HG03064 (cell line): ENCODE data around the gene TMEM164.
A peak's percentile ranks its signal among the peaks of the same experiment; 100 is the strongest.
"Not testable (repeated sequence)": the region's sequence is repeated elsewhere in the genome, so short reads cannot be mapped to it uniquely, and the experiment has no call there.

Experiments used
- ATAC-seq: cut with Tn5 transposase; IDR thresholded peaks from one replicate; pipeline ENCODE4 v1.9.1; 2021; ENCODE audit warnings: low read depth; ENCODE audit not compliant: unreplicated experiment

The TMEM164 gene

GRCh38 chrX:110002300-110003166 lies at the start of gene TMEM164:
Gene TMEM164 (plus strand): TSS chrX:110003114. CDS start chrX:110003775, 661 bp downstream.
- peak; percentile 78 for ATAC-seq

GRCh38 chrX:109954333-109954732 lies 48.6 kb upstream of the TMEM164 start:
- no peak for ATAC-seq

DNA sequence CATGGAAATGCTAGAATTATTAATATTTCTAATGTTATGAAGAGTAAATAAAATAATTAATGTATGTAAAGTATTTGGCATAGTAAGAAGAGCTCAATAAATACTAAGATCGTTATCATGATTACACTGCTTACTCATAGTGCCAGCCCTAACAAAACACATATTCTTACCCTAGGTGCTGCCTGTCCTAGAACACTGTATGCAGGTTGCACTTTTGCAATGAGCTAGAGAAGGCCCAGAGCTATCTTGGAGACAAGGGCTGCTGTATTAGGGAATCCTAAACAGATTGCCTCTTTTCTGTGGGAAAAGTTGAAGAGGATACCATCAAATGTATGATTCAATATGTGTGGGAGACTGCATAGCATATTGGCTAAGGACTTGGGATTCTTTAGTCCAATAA lies 48.0 kb upstream of the TMEM164 start:
- no peak for ATAC-seq

DNA sequence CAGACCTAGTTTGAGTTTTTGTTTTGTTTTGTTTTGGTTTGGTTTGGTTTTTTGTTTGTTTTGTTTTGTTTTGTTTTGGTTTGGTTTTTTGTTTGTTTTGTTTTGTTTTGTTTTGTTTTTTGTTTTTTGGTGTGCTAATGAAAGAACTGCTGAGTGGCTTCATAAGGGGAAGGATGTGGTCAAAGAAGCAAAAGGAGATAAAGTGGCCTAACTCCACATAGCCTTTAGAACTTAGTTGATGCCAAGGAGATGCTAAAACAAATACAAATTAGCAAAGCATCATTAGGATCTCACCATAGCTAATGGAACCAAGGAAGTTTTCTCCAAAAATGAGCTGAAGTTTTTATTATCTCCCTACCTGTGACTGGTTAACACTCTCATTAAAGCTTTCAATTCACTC lies 44.6 kb upstream of the TMEM164 start:
- no peak for ATAC-seq

DNA sequence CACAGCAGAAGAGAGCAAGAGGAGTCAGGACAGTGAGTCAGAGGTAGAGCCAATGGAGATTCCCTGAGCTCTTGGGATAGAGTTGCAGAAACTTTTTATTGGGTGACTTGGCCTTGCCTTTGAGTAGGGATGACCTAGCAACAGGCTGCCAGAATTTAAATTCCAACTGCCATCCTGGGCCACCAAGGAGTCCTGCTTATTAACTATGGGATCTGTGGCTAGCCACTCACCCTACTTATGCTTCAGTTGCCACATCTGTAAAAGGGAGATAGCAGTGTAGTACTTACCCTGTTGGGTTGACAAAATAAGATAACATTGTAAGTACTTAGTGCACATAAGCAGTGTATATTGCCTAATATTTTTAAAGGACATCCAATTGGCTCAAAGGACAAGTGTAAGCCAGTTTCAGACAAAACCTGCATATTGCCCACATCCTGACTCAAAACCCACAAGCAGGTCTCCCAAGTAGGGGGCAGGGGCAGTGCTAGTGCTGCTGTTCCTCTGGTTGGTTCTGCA lies 43.5 kb upstream of the TMEM164 start:
- ATAC-seq: no peak

- ATAC-seq: no peak
Observed at GRCh38 chrX:109964390-109964789, 38.5 kb upstream of the TMEM164 start.

- ATAC-seq: no peak
Observed at GRCh38 chrX:109966246-109966645, 36.7 kb upstream of the TMEM164 start.

DNA sequence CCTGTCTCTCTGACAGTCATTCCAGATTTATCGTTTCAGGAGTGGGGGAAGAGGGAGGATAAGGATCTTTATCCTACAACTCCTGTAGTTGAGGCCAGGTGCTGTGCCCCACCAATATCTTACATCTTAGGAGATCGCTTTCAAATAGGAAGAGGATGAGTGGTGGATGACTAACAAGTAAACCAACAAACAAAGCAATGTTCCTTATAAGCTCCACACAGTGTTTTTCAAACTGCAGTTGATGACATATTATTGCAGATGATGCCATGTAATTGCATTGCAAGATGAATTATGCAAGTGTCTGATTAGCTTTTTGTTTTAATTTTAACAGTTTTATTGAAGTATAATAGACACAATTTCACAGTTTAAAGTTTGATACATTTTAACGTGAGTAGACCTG lies 35.8 kb upstream of the TMEM164 start:
- ATAC-seq: no peak

DNA sequence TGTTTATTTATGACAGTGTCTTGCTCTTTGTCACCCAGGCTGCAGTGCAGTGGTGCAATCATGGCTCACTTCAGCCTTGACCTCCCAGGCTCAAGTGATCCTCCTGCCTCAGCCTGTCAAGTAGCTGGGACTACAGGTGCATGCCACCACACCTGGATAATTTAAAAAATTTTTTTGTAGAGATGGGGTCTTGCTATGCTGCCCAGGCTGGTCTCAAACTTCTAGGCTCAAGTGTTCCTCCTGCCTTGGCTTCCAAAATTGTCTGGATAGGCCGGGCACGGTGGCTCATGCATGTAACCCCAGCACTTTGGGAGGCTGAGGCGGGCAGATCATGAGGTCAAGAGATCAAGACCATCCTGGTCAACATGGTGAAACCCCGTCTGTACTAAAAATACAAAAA lies 32.1 kb upstream of the TMEM164 start:
- ATAC-seq: not testable (repeated sequence)

- no peak for ATAC-seq
Observed at GRCh38 chrX:109974906-109975655, 27.8 kb upstream of the TMEM164 start.

DNA sequence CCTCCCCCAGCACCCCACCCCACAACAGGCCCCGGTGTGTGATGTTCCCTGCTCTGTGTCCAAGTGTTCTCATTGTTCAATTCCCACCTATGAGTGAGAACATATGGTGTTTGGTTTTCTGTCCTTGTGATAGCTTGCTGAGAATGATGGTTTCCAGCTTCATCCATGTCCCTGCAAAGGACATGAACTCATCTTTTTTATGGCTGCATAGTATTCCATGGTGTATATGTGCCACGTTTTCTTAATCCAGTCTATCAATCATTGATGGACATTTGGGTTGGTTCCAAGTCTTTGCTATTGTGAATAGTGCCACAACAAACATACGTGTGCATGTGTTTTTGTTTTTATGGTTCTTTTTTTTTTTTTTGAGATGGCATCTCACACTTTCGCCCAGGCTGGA lies 17.7 kb upstream of the TMEM164 start:
- ATAC-seq: not testable (repeated sequence)

DNA sequence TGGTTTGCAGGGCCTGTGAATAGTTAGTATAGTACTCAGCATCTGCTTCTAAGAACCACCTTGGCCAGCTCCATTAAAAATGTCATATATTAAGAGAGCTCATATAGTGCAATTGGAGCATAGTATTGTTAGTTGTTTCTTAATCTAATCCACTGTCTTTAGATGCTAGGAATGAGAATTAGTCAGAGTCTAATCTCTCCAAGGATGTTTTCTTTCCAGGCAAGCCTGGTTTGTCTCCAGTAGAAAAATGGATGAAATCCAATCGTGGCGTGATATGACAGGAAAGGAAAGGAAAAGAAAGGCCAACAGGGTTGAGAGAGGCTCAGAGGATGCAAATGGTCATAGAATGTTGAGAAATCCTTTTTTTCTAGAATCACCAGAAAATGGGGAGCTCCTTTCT lies 15.0 kb upstream of the TMEM164 start:
- ATAC-seq: no peak

DNA sequence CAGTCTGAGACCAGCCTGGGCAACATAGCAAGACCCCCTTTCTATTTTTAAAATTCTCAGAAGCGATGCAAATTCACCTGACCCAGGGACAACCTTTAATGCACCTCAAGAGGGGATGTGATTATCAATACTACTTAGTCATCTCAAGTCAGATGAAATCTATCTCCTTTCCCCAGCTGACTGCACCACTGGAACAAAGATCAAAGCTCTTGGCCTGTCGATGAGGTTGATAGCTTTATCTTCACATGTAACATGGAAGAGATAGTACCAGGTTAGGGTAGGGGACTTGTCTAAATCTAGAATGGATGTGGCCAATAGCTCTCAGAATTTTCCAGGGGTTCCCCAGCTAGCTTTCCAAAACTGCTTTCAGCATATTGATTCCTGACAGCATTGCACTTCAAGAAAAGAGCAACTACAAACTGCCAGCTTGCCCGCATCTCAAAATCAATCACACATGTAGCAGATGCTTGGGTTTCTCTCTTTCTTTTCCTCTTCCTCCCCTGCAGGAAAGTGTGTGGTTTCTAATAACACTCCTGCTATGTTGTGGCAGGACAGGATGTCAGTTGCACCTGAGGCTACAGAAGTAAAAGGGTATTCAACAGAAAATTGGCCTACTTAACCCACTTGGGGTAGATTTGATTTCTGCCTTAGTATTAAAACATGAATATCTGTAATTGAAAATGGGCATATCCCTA lies 12.2 kb upstream of the TMEM164 start:
- no peak for ATAC-seq

DNA sequence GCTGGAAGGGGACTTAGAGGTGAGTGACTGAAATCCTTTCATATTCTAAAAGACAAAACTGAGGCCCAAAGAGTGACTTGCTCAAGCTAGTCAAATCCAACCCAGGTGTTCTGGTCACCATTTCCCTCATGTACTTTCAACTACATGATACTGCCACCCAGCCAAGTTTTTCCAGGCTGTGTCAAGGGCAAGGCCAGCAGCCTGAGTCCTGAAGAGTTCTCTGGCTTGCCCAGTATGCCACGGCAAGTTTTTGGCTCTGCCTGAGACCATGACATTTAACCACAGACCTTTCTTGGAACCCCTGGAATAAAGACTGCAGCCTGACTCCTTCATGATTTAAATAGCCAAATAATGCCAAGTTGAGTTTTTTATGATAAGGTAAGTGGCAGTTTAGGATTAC lies 10.7 kb upstream of the TMEM164 start:
- ATAC-seq: no peak

- no peak for ATAC-seq
Observed at GRCh38 chrX:109995155-109995554, 7.8 kb upstream of the TMEM164 start.

- no peak for ATAC-seq
Observed at GRCh38 chrX:109997786-109998452, 5.0 kb upstream of the TMEM164 start.

DNA sequence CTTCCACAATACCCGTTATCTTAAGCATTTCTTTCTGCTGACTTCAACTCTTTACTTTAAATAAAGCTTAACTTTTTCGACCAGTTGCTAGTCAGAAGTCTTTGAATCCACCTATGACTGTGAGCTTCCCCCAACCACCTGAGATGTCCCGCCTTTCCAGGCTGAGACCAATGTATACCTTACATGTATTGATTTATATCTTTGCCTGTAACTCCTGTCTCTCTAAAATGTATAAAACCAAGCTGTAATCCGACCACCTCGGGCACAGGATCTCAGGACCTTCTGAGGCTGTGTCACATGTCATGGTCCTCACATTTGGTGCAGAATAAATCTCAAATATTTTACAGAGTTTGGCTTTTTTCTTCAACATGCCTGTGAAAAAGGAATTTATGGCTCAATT lies 2.9 kb upstream of the TMEM164 start:
- no peak for ATAC-seq

- ATAC-seq: no peak
Observed at GRCh38 chrX:110000847-110001713, 1.8 kb upstream of the TMEM164 start.

DNA sequence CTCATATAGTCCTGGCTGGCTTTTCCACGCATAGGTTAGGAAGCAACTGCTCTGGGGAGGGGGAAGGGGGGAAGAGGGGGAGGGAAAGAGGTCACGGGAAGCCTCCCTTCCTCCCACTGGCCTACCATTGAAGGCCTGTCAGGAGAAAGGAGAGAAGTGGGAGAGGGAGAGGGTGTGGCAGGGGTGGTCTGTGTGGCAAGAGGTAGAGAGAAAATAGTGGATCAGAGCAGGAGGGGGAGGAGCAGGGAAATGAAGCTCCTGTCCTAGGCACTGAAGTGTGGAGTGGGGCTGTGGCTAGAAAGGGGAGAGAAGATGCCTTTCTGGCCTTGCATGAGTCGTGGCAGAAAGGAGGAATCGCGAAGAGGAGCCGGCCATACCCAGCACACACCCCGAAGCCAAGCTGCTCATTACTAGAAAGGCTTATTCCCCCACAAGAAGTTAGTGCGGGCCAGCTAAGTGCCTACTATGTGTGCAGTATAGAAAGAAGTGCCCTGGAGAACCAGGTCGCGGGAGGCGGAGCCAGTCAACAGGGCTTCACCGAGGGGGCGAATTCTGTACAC lies 1.1 kb upstream of the TMEM164 start:
- no peak for ATAC-seq
